ENCODE data around the gene PARD3.

The PARD3 gene

DNA sequence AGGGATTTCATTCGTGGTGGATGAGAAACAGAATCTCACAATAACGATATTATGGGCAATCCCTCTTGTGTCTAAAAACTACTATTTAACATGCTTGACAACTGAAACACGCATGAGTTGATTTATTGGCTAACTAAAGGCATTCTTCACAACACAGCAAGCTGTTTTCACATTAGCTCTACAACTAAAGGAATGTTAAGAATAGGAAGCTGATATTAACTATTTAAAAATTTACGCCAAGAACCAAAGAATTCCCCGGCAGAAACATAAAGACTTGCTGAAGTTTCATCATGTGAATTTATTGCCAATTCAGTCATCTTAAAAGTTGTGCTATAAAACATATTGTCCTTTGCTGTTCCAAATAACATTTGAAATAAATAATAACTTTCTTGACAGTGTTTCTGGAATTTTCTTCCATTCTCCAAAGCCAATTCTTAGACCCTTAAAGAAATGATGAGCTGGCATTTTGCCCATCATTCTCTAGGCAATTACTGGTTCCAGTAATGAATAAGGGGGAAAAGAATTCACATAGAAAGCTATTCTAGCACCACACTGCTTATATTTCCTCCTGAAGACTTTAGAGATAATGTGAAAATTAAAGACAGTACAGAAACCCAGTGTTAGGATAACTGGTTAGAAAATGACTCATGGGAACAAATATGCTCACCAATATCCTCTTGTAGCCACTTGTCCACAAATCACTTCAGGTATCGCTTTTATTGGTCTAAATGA, 233.1 kb downstream of the PARD3 start:
- H2BK12ac ChIP-seq (ENCODE audit: low read length) = no peak overlapping the region
- no peak overlapping the region for H3K4ac ChIP-seq (ENCODE audit: low read depth, low read length)
- no peak overlapping the region for H3K23ac ChIP-seq (ENCODE audit: low read length)
- no peak overlapping the region for H4K91ac ChIP-seq (ENCODE audit: low read depth, low read length)
- no peak overlapping the region for H3K9ac ChIP-seq (ENCODE audit: low read length)
- H2BK120ac ChIP-seq (ENCODE audit: insufficient read depth, low read length, poor library complexity) = no peak overlapping the region
- no peak overlapping the region for H3K4me3 ChIP-seq (ENCODE audit: low read depth, low read length)
- H3K27ac ChIP-seq (ENCODE audit: low read depth, low read length) = no peak overlapping the region
- no peak overlapping the region for H3K14ac ChIP-seq (ENCODE audit: low read length)
- no peak overlapping the region for H3K4me2 ChIP-seq (ENCODE audit: low read length)
- DNase-seq = no peak
- no peaks in the 10 kb centered on the region for H3K27me3 ChIP-seq (ENCODE audit: insufficient read depth, low read length)
- H3K18ac ChIP-seq (ENCODE audit: low read length) = no peak overlapping the region
- H2BK5ac ChIP-seq (ENCODE audit: low read depth, low read length, poor library complexity) = no peak overlapping the region
- no CpG with 5 or more reads among the region's 6 CpGs for WGBS (ENCODE audit: extremely low coverage, insufficient coverage, insufficient read length)
- no peak overlapping the region for H2AFZ ChIP-seq (ENCODE audit: insufficient read depth, low read length, poor library complexity)
- H2AK5ac ChIP-seq (ENCODE audit: low read length) = no peak overlapping the region
- H4K8ac ChIP-seq (ENCODE audit: low read depth, low read length) = no peak overlapping the region
- H3K4me1 ChIP-seq (ENCODE audit: control insufficient read depth in 1 of 2, insufficient read depth in 2 of 2, low read length in 2 of 2) = no peaks in the 10 kb centered on the region
- no peaks in the 10 kb centered on the region for H3K79me1 ChIP-seq (ENCODE audit: low read length)
- H3K9me3 ChIP-seq (ENCODE audit: insufficient read depth, low read depth, low read length) = no peaks in the 10 kb centered on the region
- H3K36me3 ChIP-seq (ENCODE audit: control insufficient read depth in 1 of 2, insufficient read depth in 2 of 2, low read length in 2 of 2) = peaks cover 0 to 1% of the 10 kb centered on the region in 2 experiments
- no peak overlapping the region for H4K12ac ChIP-seq (ENCODE audit: low read depth, low read length)
- H3K79me2 ChIP-seq (ENCODE audit: control insufficient read depth, insufficient read depth, low read length, poor library complexity) = no peaks in the 10 kb centered on the region

DNA sequence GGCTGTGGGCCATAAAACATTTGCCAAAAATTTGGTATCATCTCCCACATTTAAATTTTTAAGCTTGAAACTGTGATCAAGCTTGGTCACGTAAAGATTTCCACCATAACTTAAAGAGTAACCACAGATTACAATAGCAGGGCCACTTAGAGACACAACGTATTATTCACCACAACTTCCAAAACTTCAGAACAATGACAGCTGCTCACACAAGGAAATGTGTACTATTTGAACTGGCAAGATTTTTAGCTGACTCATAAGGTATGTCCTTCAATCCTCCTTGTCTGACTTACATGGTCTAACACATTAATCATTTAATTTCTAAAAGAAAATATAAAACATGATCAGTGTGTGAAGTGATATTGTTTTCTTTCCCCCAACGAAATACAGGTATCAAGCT, 234.5 kb downstream of the PARD3 start:
- no CpG with 5 or more reads among the region's 3 CpGs for WGBS (ENCODE audit: extremely low coverage, insufficient coverage, insufficient read length)
- Histone ChIP-seq H3K4me3 (ENCODE audit: low read depth, low read length) (no peak overlapping the region), H3K9me3 (ENCODE audit: insufficient read depth, low read depth, low read length) (no peaks in the 10 kb centered on the region), H2BK120ac (ENCODE audit: insufficient read depth, low read length, poor library complexity) (no peak overlapping the region), H3K27ac (ENCODE audit: low read depth, low read length) (no peak overlapping the region), H4K91ac (ENCODE audit: low read depth, low read length) (no peak overlapping the region), H3K9ac (ENCODE audit: low read length) (no peak overlapping the region), H3K23ac (ENCODE audit: low read length) (no peak overlapping the region), H3K4me2 (ENCODE audit: low read length) (no peak overlapping the region), H3K4me1 (ENCODE audit: control insufficient read depth in 1 of 2, insufficient read depth in 2 of 2, low read length in 2 of 2) (no peaks in the 10 kb centered on the region), H2BK5ac (ENCODE audit: low read depth, low read length, poor library complexity) (no peak overlapping the region), H3K36me3 (ENCODE audit: control insufficient read depth in 1 of 2, insufficient read depth in 2 of 2, low read length in 2 of 2) (peaks cover 0 to 1% of the 10 kb centered on the region in 2 experiments), H3K14ac (ENCODE audit: low read length) (no peak overlapping the region), H3K18ac (ENCODE audit: low read length) (no peak overlapping the region), H2BK12ac (ENCODE audit: low read length) (no peak overlapping the region), H4K12ac (ENCODE audit: low read depth, low read length) (no peak overlapping the region), H2AFZ (ENCODE audit: insufficient read depth, low read length, poor library complexity) (no peak overlapping the region), H3K79me1 (ENCODE audit: low read length) (no peaks in the 10 kb centered on the region), H3K27me3 (ENCODE audit: insufficient read depth, low read length) (no peaks in the 10 kb centered on the region), H4K8ac (ENCODE audit: low read depth, low read length) (no peak overlapping the region), H3K4ac (ENCODE audit: low read depth, low read length) (no peak overlapping the region), H3K79me2 (ENCODE audit: control insufficient read depth, insufficient read depth, low read length, poor library complexity) (no peaks in the 10 kb centered on the region), H2AK5ac (ENCODE audit: low read length) (no peak overlapping the region)
- no peak for DNase-seq

DNA sequence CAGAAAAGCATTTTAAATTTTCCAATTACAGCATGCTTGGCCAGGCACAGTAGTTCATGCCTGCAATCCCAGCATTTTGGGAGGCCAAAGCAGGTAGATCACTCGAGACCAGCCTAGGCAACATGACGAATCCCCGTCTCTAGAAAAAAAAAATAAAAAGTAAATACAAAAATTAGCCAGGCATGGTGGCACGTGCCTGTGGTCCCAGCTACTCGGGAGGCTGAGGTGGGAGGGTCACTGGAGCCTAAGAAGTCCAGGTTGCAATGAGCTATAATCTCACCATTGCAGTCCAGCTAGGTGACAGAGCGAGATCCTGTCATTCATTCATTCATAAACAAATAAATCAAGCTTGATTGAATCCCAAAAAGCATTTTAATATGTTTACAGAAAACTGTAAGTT, 234.9 kb downstream of the PARD3 start:
- Histone ChIP-seq H3K4me2 (ENCODE audit: low read length) (no peak overlapping the region), H3K14ac (ENCODE audit: low read length) (no peak overlapping the region), H4K8ac (ENCODE audit: low read depth, low read length) (no peak overlapping the region), H3K79me2 (ENCODE audit: control insufficient read depth, insufficient read depth, low read length, poor library complexity) (no peaks in the 10 kb centered on the region), H3K27ac (ENCODE audit: low read depth, low read length) (no peak overlapping the region), H2BK120ac (ENCODE audit: insufficient read depth, low read length, poor library complexity) (no peak overlapping the region), H4K12ac (ENCODE audit: low read depth, low read length) (no peak overlapping the region), H2BK5ac (ENCODE audit: low read depth, low read length, poor library complexity) (no peak overlapping the region), H3K4me3 (ENCODE audit: low read depth, low read length) (no peak overlapping the region), H3K23ac (ENCODE audit: low read length) (no peak overlapping the region), H3K79me1 (ENCODE audit: low read length) (no peaks in the 10 kb centered on the region), H2BK12ac (ENCODE audit: low read length) (no peak overlapping the region), H3K4ac (ENCODE audit: low read depth, low read length) (no peak overlapping the region), H3K9ac (ENCODE audit: low read length) (no peak overlapping the region), H4K91ac (ENCODE audit: low read depth, low read length) (no peak overlapping the region), H3K36me3 (ENCODE audit: control insufficient read depth in 1 of 2, insufficient read depth in 2 of 2, low read length in 2 of 2) (peaks cover 0 to 1% of the 10 kb centered on the region in 2 experiments), H3K4me1 (ENCODE audit: control insufficient read depth in 1 of 2, insufficient read depth in 2 of 2, low read length in 2 of 2) (no peaks in the 10 kb centered on the region), H3K27me3 (ENCODE audit: insufficient read depth, low read length) (no peaks in the 10 kb centered on the region), H3K18ac (ENCODE audit: low read length) (no peak overlapping the region), H3K9me3 (ENCODE audit: insufficient read depth, low read depth, low read length) (no peaks in the 10 kb centered on the region), H2AFZ (ENCODE audit: insufficient read depth, low read length, poor library complexity) (no peak overlapping the region), H2AK5ac (ENCODE audit: low read length) (no peak overlapping the region)
- DNase-seq = no peak
- no CpG with 5 or more reads among the region's 6 CpGs for WGBS (ENCODE audit: extremely low coverage, insufficient coverage, insufficient read length)

DNA sequence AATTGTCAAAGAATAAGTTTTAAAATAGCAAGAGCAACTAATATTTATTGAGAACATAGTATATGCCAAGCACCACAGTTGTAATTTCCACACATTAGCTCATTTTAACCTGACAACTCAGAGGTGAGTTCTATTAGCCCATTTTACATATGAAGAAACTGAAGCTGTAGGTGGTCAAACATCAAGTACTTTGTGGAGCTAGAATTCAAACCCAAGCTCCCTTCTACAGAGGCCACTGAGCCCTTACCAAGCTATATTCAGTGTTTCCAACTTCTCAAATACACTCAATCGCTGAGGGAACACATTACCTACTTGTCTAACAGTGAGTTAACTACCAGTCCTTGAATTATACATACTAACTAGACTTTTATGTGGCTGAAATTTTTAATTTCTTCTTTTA, 236.6 kb downstream of the PARD3 start:
- Histone ChIP-seq H2AFZ (ENCODE audit: insufficient read depth, low read length, poor library complexity) (no peak overlapping the region), H2BK12ac (ENCODE audit: low read length) (no peak overlapping the region), H3K79me1 (ENCODE audit: low read length) (no peaks in the 10 kb centered on the region), H4K8ac (ENCODE audit: low read depth, low read length) (no peak overlapping the region), H3K9me3 (ENCODE audit: insufficient read depth, low read depth, low read length) (no peaks in the 10 kb centered on the region), H3K4me3 (ENCODE audit: low read depth, low read length) (no peak overlapping the region), H3K27me3 (ENCODE audit: insufficient read depth, low read length) (no peaks in the 10 kb centered on the region), H2AK5ac (ENCODE audit: low read length) (no peak overlapping the region), H4K12ac (ENCODE audit: low read depth, low read length) (no peak overlapping the region), H3K4me2 (ENCODE audit: low read length) (no peak overlapping the region), H3K36me3 (ENCODE audit: control insufficient read depth in 1 of 2, insufficient read depth in 2 of 2, low read length in 2 of 2) (peaks cover 0 to 1% of the 10 kb centered on the region in 2 experiments), H3K18ac (ENCODE audit: low read length) (no peak overlapping the region), H2BK5ac (ENCODE audit: low read depth, low read length, poor library complexity) (no peak overlapping the region), H3K9ac (ENCODE audit: low read length) (no peak overlapping the region), H3K23ac (ENCODE audit: low read length) (no peak overlapping the region), H3K4me1 (ENCODE audit: control insufficient read depth in 1 of 2, insufficient read depth in 2 of 2, low read length in 2 of 2) (no peaks in the 10 kb centered on the region), H3K4ac (ENCODE audit: low read depth, low read length) (no peak overlapping the region), H3K79me2 (ENCODE audit: control insufficient read depth, insufficient read depth, low read length, poor library complexity) (no peaks in the 10 kb centered on the region), H3K14ac (ENCODE audit: low read length) (no peak overlapping the region), H4K91ac (ENCODE audit: low read depth, low read length) (no peak overlapping the region), H3K27ac (ENCODE audit: low read depth, low read length) (no peak overlapping the region), H2BK120ac (ENCODE audit: insufficient read depth, low read length, poor library complexity) (no peak overlapping the region)
- no CpG with 5 or more reads among the region's 1 CpG for WGBS (ENCODE audit: extremely low coverage, insufficient coverage, insufficient read length)
- DNase-seq = no peak

Data from trophoblast cell (in vitro differentiated cells and primary cell).